Parathyroid adenoma (tissue), 2 donors: ENCODE results near the gene RDH8.

Experiments used
- H2AFZ ChIP-seq: fragments of 300-600 bp; sonication (generic); one replicate; pipeline ENCODE4 v1.7.0; 2017; ENCODE audit warnings: antibody characterized with exemption, mild to moderate bottlenecking
- H3K27ac ChIP-seq: fragments of 300-600 bp; sonication (generic); one replicate; pipeline ENCODE4 v1.7.0; 2017
- H3K27me3 ChIP-seq: fragments of 300-600 bp; sonication (generic); one replicate; pipeline ENCODE4 v1.7.0; 2017; ENCODE audit warnings: low read length; ENCODE audit not compliant: control insufficient read depth, insufficient read depth
- H3K36me3 ChIP-seq: fragments of 300-600 bp; sonication (generic); one replicate; pipeline ENCODE4 v1.7.0; 2017; ENCODE audit warnings: low read length; ENCODE audit not compliant: control insufficient read depth, insufficient read depth
- H3K4me1 ChIP-seq: fragments of 300-600 bp; sonication (generic); one replicate; pipeline ENCODE4 v1.7.0; 2017; ENCODE audit warnings: control low read depth
- H3K4me2 ChIP-seq: fragments of 300-600 bp; sonication (generic); one replicate; pipeline ENCODE4 v1.7.0; 2017; ENCODE audit warnings: low read length
- H3K4me3 ChIP-seq: fragments of 300-600 bp; sonication (generic); one replicate; pipeline ENCODE4 v1.7.0; 2017; ENCODE audit warnings: low read depth, low read length
- H3K79me2 ChIP-seq: fragments of 300-600 bp; sonication (generic); one replicate; pipeline ENCODE4 v1.7.0; 2017; ENCODE audit warnings: control low read depth
- H3K9ac ChIP-seq: fragments of 300-600 bp; sonication (generic); one replicate; pipeline ENCODE4 v1.7.0; 2017; ENCODE audit warnings: mild to moderate bottlenecking
- H3K9me3 ChIP-seq: fragments of 300-600 bp; sonication (generic); one replicate; pipeline ENCODE4 v1.7.0; 2017; ENCODE audit warnings: low read length; ENCODE audit not compliant: control insufficient read depth
- TF ChIP-seq, protein P1 (sequence below): fragments of 300-600 bp; sonication (generic); IDR thresholded peaks from one replicate; pipeline ENCODE4 v1.7.0; 2017; ENCODE audit warnings: antibody characterized with exemption, mild to moderate bottlenecking
- donor health status: primary hyperparathyroidism.

Gene RDH8

DNA sequence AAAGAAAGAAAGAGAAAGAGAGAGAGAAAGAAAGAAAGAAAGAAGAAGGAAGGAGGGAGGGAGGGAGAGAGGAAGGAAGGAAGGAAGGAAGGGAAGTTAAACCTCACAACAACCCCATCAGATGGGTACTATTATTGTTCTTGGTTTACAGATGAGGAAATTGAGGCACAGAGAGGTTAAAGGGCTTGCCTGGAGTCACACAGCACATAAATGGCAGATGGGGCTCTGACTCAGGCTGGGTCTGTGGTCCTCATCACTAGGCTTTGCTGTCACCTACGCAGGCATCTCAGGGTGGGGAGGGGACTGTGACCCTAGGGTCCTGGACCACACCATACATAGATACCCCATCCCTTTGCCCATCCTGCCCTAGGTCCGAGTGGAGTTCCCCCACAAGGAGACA is 36.3 kb downstream of the RDH8 start:
- TF ChIP-seq, protein P1, sequence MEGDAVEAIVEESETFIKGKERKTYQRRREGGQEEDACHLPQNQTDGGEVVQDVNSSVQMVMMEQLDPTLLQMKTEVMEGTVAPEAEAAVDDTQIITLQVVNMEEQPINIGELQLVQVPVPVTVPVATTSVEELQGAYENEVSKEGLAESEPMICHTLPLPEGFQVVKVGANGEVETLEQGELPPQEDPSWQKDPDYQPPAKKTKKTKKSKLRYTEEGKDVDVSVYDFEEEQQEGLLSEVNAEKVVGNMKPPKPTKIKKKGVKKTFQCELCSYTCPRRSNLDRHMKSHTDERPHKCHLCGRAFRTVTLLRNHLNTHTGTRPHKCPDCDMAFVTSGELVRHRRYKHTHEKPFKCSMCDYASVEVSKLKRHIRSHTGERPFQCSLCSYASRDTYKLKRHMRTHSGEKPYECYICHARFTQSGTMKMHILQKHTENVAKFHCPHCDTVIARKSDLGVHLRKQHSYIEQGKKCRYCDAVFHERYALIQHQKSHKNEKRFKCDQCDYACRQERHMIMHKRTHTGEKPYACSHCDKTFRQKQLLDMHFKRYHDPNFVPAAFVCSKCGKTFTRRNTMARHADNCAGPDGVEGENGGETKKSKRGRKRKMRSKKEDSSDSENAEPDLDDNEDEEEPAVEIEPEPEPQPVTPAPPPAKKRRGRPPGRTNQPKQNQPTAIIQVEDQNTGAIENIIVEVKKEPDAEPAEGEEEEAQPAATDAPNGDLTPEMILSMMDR: no peak
- Histone ChIP-seq H3K9me3 (no peaks in the 10 kb centered on the region), H3K27ac (no peak overlapping the region), H3K4me3 (no peak overlapping the region), H3K79me2 (no peaks in the 10 kb centered on the region), H3K4me2 (no peak overlapping the region), H3K36me3 (no peaks in the 10 kb centered on the region), H3K4me1 (no peaks in the 10 kb centered on the region), H3K27me3 (no peaks in the 10 kb centered on the region), H2AFZ (no peak overlapping the region), H3K9ac (no peak overlapping the region)

DNA sequence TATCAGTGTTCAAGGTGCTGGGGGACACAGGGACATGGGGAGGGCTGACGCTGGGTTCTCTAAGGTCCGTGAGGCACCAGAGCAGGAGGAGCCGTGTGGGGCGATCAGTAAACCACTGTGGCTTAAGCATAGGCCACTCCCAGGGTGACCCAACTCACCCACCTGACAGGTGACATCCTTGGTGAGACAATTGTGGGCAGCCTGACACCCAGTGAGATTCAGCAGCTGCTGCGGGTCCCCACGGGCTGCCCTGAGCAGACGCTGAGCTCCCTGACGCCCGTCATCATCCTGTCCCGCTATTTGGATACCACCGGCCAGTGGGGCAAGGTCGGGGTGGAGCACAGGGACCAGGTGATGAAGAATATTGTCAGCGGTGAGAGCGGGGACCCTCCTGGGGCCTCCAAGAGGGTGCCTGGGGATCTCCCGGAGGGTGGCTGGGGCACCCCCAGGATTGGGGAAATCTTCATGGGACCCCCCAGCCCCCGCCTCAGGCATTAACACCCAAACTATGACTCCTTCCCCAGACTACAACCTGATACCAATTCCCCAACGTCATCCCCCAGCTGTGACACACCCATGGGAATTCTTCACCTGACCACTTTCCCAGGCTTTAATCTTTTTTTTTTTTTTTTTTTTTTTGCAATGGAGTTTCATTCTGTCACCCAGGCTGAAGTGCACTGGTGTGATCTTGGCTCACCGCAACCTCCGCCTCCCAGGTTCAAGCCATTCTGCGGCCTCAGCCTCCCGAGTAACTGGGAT is 39.5 kb downstream of the RDH8 start:
- H3K9me3 ChIP-seq: no peaks in the 10 kb centered on the region
- H3K27me3 ChIP-seq: no peaks in the 10 kb centered on the region
- H3K36me3 ChIP-seq: no peaks in the 10 kb centered on the region
- H3K27ac ChIP-seq: no peak overlapping the region
- H3K9ac ChIP-seq: no peak overlapping the region
- no peak overlapping the region for H2AFZ ChIP-seq
- no peaks in the 10 kb centered on the region for H3K79me2 ChIP-seq
- H3K4me3 ChIP-seq: no peak overlapping the region
- TF ChIP-seq, protein P1: no peak
- no peak overlapping the region for H3K4me2 ChIP-seq
- no peaks in the 10 kb centered on the region for H3K4me1 ChIP-seq

DNA sequence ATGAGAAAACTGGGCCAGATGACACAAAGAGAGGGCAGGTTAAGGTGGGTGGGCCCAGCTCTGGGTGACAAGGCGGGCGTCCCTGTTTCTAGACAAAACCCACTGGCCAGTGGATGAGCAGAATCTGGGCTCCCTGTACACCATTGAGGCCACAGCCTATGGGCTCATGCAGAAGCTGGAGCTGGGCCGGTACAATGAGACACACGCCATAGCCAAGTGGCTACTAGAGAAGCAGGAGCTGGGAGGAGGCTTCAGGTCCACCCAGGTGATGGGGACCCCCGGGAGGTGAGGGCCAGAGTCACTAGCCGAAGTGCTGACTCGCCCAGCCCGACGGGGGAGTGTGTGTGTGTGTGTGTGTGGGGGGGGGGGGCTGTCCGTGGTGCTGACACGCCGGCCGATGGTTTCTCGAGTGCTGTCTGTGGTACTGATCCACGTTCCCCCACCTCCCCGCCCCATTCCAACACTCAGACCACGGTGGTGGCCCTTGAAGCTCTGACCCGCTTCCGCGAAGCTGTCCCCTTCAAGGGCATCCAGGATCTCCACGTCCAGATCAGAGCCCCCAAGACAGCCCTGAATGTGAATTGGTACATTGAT is 48.5 kb downstream of the RDH8 start:
- no peaks in the 10 kb centered on the region for H3K9me3 ChIP-seq
- H3K36me3 ChIP-seq: no peaks in the 10 kb centered on the region
- TF ChIP-seq, protein P1: no peak
- no peaks in the 10 kb centered on the region for H3K79me2 ChIP-seq
- no peak overlapping the region for H3K4me2 ChIP-seq
- H3K27ac ChIP-seq: no peak overlapping the region
- no peak overlapping the region for H3K4me3 ChIP-seq
- H3K4me1 ChIP-seq: no peaks in the 10 kb centered on the region
- H2AFZ ChIP-seq: no peak overlapping the region
- no peak overlapping the region for H3K9ac ChIP-seq
- H3K27me3 ChIP-seq: no peaks in the 10 kb centered on the region

DNA sequence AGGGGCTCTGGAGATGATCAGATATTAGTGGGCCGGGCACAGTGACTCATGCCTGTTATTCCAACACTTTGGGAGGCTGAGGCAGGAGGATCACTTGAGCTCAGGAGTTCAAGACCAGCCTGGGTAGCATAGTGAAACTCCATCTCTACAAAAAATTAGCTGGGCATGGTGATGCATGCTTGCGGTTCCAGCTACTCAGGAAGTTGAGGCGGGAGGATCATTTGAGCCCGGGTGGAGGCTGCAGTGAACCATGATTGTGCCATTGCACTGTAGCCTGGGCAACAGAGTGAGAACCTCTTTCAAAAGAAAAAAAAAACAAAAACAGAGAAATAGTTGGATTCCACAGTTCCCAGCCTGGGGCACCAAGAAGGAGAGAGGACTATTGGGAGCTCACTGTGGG is 54.9 kb downstream of the RDH8 start:
- Histone ChIP-seq H3K36me3 (no peaks in the 10 kb centered on the region), H3K4me3 (no peak overlapping the region), H3K9ac (no peak overlapping the region), H3K27ac (no peak overlapping the region), H2AFZ (no peak overlapping the region), H3K4me1 (no peaks in the 10 kb centered on the region), H3K4me2 (no peak overlapping the region), H3K9me3 (no peaks in the 10 kb centered on the region), H3K79me2 (no peaks in the 10 kb centered on the region), H3K27me3 (no peaks in the 10 kb centered on the region)
- TF ChIP-seq, protein P1: no peak

DNA sequence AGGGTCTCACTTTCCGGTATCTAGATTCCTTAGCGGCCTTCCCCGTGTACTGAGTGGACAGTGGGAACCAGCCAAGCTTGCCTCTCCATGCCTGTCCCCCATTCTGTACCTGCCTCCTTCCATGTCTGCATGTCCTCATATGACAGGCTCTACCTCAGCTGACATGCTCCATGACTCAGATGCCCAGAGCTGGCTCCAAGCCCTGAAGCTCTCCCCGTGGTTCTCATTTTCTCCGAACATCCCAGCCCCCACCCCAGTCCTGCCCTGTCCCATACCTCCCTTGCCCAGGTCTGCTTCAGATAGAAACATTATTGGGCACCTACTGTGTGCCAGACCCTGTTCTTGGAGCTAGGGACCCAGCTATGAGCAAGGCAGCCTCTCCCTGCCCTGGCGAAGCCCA is 55.8 kb downstream of the RDH8 start:
- Histone ChIP-seq H2AFZ (no peak overlapping the region), H3K27ac (no peak overlapping the region), H3K4me3 (no peak overlapping the region), H3K36me3 (no peaks in the 10 kb centered on the region), H3K79me2 (no peaks in the 10 kb centered on the region), H3K4me1 (no peaks in the 10 kb centered on the region), H3K27me3 (no peaks in the 10 kb centered on the region), H3K4me2 (no peak overlapping the region), H3K9me3 (no peaks in the 10 kb centered on the region), H3K9ac (no peak overlapping the region)
- TF ChIP-seq, protein P1: no peak
